ENCODE measurements around the gene FNDC3B. TPM values are rescaled to one million over a fixed set of nuclear protein-coding genes. Genes with fewer than 3 reads are reported as not detected.

FNDC3B gene
- polyA plus RNA-seq, 2 of the 4 experiments (the other 2 are of a cell fraction), result 29.5 to 33.6 TPM

DNA sequence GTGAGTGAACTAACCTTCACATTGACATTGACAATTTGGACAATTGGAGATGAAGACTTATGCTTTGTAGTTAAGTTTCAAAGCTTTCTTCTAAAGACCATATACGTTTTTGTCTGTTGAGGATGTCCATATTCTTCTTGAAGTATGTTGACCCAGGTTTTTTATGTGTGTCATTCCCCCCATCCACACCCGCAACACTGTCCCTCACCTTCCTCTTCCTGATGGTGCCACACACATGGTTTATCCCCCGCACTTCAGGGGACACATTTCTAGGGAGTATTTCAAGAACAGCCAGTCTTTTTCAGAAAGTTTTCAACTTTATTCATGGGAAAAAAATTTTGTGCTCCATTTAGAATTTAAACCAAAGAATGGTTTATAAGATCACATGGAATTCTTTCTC, 303.7 kb downstream of the FNDC3B start (continued):
- TF ChIP-seq, protein P1, sequence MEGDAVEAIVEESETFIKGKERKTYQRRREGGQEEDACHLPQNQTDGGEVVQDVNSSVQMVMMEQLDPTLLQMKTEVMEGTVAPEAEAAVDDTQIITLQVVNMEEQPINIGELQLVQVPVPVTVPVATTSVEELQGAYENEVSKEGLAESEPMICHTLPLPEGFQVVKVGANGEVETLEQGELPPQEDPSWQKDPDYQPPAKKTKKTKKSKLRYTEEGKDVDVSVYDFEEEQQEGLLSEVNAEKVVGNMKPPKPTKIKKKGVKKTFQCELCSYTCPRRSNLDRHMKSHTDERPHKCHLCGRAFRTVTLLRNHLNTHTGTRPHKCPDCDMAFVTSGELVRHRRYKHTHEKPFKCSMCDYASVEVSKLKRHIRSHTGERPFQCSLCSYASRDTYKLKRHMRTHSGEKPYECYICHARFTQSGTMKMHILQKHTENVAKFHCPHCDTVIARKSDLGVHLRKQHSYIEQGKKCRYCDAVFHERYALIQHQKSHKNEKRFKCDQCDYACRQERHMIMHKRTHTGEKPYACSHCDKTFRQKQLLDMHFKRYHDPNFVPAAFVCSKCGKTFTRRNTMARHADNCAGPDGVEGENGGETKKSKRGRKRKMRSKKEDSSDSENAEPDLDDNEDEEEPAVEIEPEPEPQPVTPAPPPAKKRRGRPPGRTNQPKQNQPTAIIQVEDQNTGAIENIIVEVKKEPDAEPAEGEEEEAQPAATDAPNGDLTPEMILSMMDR (IDR thresholded peaks at IDR 0.05), result no peak
- no peak for TF ChIP-seq CHD2 (IDR thresholded peaks at IDR 0.05; ENCODE audit: low read length, partially characterized antibody)
- TF ChIP-seq, protein P2, sequence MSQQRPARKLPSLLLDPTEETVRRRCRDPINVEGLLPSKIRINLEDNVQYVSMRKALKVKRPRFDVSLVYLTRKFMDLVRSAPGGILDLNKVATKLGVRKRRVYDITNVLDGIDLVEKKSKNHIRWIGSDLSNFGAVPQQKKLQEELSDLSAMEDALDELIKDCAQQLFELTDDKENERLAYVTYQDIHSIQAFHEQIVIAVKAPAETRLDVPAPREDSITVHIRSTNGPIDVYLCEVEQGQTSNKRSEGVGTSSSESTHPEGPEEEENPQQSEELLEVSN (IDR thresholded peaks at IDR 0.05; ENCODE audit: borderline replicate concordance, low read depth), result no peak

DNA sequence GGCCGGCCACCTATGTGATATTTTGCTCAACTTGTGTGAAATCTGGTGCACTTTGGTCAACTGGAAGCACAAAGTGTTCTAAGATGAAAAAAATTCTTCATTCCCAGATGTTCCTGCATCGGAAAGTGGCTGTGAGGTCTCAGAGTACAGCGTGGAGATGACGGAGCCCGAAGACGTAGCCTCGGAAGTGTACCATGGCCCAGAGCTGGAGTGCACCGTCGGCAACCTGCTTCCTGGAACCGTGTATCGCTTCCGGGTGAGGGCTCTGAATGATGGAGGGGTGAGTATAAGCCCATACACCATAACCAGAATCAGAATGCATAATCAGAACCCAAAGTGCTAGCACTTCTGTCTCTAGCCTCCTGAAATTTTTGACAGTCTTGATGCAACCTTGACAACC, 304.6 kb downstream of the FNDC3B start:
- no peak for ATAC-seq
- no peaks in the 10 kb centered on the region for H3K9me3 ChIP-seq
- no peak for DNase-seq (ENCODE audit: low read depth in 1 of 2, low spot score in 1 of 2)
- no peak overlapping the region for H3K27ac ChIP-seq
- WGBS (ENCODE audit: missing lambda C conversion rate), result 95% methylated on average over 12 of the region's 12 CpGs
- H3K4me2 ChIP-seq, result no peak overlapping the region
- TF ChIP-seq ZSCAN20 (CRISPR knock-in tag; IDR thresholded peaks at IDR 0.05), result no peak
- no peak for TF ChIP-seq KDM1A (IDR thresholded peaks at IDR 0.05; ENCODE audit: low read depth)
- TF ChIP-seq POLR2A (IDR thresholded peaks at IDR 0.05; ENCODE audit: low read length), result no peak
- no peak for TF ChIP-seq MYC (IDR thresholded peaks at IDR 0.05; ENCODE audit: borderline replicate concordance, low read length)
- no peak for TF ChIP-seq RCOR1 (IDR thresholded peaks at IDR 0.05; ENCODE audit: low read depth, low read length)
- no peak for TF ChIP-seq HDAC2 (IDR thresholded peaks at IDR 0.05)
- TF ChIP-seq, protein P3, sequence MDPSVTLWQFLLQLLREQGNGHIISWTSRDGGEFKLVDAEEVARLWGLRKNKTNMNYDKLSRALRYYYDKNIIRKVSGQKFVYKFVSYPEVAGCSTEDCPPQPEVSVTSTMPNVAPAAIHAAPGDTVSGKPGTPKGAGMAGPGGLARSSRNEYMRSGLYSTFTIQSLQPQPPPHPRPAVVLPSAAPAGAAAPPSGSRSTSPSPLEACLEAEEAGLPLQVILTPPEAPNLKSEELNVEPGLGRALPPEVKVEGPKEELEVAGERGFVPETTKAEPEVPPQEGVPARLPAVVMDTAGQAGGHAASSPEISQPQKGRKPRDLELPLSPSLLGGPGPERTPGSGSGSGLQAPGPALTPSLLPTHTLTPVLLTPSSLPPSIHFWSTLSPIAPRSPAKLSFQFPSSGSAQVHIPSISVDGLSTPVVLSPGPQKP (IDR thresholded peaks at IDR 0.05; ENCODE audit: low read depth, low read length), result no peak
- no peak for TF ChIP-seq NPAS2 (CRISPR knock-in tag; IDR thresholded peaks at IDR 0.05; ENCODE audit: borderline replicate concordance)
- TF ChIP-seq GATA3 (IDR thresholded peaks at IDR 0.05; ENCODE audit: borderline replicate concordance), result no peak
- TF ChIP-seq FOSB (CRISPR knock-in tag; IDR thresholded peaks at IDR 0.05), result no peak
- no peak for TF ChIP-seq RFX5 (IDR thresholded peaks at IDR 0.05)
- TF ChIP-seq, protein P4, sequence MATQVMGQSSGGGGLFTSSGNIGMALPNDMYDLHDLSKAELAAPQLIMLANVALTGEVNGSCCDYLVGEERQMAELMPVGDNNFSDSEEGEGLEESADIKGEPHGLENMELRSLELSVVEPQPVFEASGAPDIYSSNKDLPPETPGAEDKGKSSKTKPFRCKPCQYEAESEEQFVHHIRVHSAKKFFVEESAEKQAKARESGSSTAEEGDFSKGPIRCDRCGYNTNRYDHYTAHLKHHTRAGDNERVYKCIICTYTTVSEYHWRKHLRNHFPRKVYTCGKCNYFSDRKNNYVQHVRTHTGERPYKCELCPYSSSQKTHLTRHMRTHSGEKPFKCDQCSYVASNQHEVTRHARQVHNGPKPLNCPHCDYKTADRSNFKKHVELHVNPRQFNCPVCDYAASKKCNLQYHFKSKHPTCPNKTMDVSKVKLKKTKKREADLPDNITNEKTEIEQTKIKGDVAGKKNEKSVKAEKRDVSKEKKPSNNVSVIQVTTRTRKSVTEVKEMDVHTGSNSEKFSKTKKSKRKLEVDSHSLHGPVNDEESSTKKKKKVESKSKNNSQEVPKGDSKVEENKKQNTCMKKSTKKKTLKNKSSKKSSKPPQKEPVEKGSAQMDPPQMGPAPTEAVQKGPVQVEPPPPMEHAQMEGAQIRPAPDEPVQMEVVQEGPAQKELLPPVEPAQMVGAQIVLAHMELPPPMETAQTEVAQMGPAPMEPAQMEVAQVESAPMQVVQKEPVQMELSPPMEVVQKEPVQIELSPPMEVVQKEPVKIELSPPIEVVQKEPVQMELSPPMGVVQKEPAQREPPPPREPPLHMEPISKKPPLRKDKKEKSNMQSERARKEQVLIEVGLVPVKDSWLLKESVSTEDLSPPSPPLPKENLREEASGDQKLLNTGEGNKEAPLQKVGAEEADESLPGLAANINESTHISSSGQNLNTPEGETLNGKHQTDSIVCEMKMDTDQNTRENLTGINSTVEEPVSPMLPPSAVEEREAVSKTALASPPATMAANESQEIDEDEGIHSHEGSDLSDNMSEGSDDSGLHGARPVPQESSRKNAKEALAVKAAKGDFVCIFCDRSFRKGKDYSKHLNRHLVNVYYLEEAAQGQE (IDR thresholded peaks at IDR 0.05), result no peak
- no peak for TF ChIP-seq CHD4 (IDR thresholded peaks at IDR 0.05; ENCODE audit: borderline replicate concordance)
- TF ChIP-seq, protein P2 (IDR thresholded peaks at IDR 0.05; ENCODE audit: borderline replicate concordance, low read depth), result no peak
- no peak for TF ChIP-seq HEYL (CRISPR knock-in tag; IDR thresholded peaks at IDR 0.05)
- TF ChIP-seq JUNB (IDR thresholded peaks at IDR 0.05), result no peak
- TF ChIP-seq CEBPB (IDR thresholded peaks at IDR 0.05), result no peak
- no peak for TF ChIP-seq HOXB5 (CRISPR knock-in tag; IDR thresholded peaks at IDR 0.05)
- no peak for TF ChIP-seq FOXS1 (CRISPR knock-in tag; IDR thresholded peaks at IDR 0.05)
- TF ChIP-seq HOXB13 (CRISPR knock-in tag; IDR thresholded peaks at IDR 0.05; ENCODE audit: low read depth), result no peak
- FAIRE-seq, result no peak
- POLR2A ChIA-PET, result no interaction called here
- no peak overlapping the region for H3K4me3 ChIP-seq
- H3K4me1 ChIP-seq, result peaks cover 21% of the 10 kb centered on the region
- CTCF ChIA-PET, result interaction anchor here (1.3 kb wide), 1 partner anchor 12 kb away, joined by 7 read pairs; no protein-coding TSS in a partner anchor

Data from A549 (cell line).